ENCODE measurements around the gene FOXG1.

The FOXG1 gene

GRCh38 chr14:28778138-28779117, 11.8 kb downstream of the FOXG1 start:
- H3K27ac ChIP-seq (ENCODE audit: low read depth, low read length), result no peak overlapping the region
- peaks cover 100% of the 10 kb centered on the region for H3K27me3 ChIP-seq (ENCODE audit: control insufficient read depth, insufficient read depth, low read length)
- peaks cover 49% of the 10 kb centered on the region for H3K4me1 ChIP-seq (ENCODE audit: control insufficient read depth, insufficient read depth, low read length)
- H3K4me3 ChIP-seq (ENCODE audit: low read depth, low read length), result 0 out of 2 replicates have a peak overlapping the region, but pooled peaks have one; percentile 23
- H3K9me3 ChIP-seq (ENCODE audit: control insufficient read depth, insufficient read depth, low read length), result no peaks in the 10 kb centered on the region
- no peaks in the 10 kb centered on the region for H3K36me3 ChIP-seq (ENCODE audit: control insufficient read depth, insufficient read depth, low read length)
- no peak overlapping the region for H3K9ac ChIP-seq (ENCODE audit: low read depth, low read length)

GRCh38 chr14:28779456-28779855, 12.9 kb downstream of the FOXG1 start:
- no peaks in the 10 kb centered on the region for H3K9me3 ChIP-seq (ENCODE audit: control insufficient read depth, insufficient read depth, low read length)
- no peaks in the 10 kb centered on the region for H3K36me3 ChIP-seq (ENCODE audit: control insufficient read depth, insufficient read depth, low read length)
- peaks cover 51% of the 10 kb centered on the region for H3K4me1 ChIP-seq (ENCODE audit: control insufficient read depth, insufficient read depth, low read length)
- no peak overlapping the region for H3K9ac ChIP-seq (ENCODE audit: low read depth, low read length)
- peaks cover 100% of the 10 kb centered on the region for H3K27me3 ChIP-seq (ENCODE audit: control insufficient read depth, insufficient read depth, low read length)
- H3K27ac ChIP-seq (ENCODE audit: low read depth, low read length), result no peak overlapping the region
- H3K4me3 ChIP-seq (ENCODE audit: low read depth, low read length), result no peak overlapping the region

GRCh38 chr14:28780843-28781820, 14.5 kb downstream of the FOXG1 start:
- no peaks in the 10 kb centered on the region for H3K36me3 ChIP-seq (ENCODE audit: control insufficient read depth, insufficient read depth, low read length)
- peaks cover 53% of the 10 kb centered on the region for H3K4me1 ChIP-seq (ENCODE audit: control insufficient read depth, insufficient read depth, low read length)
- no peaks in the 10 kb centered on the region for H3K9me3 ChIP-seq (ENCODE audit: control insufficient read depth, insufficient read depth, low read length)
- H3K27ac ChIP-seq (ENCODE audit: low read depth, low read length), result no peak overlapping the region
- no peak overlapping the region for H3K4me3 ChIP-seq (ENCODE audit: low read depth, low read length)
- no peak overlapping the region for H3K9ac ChIP-seq (ENCODE audit: low read depth, low read length)
- peaks cover 100% of the 10 kb centered on the region for H3K27me3 ChIP-seq (ENCODE audit: control insufficient read depth, insufficient read depth, low read length)

GRCh38 chr14:28782301-28782700, 15.7 kb downstream of the FOXG1 start:
- no peaks in the 10 kb centered on the region for H3K9me3 ChIP-seq (ENCODE audit: control insufficient read depth, insufficient read depth, low read length)
- no peak overlapping the region for H3K9ac ChIP-seq (ENCODE audit: low read depth, low read length)
- H3K4me3 ChIP-seq (ENCODE audit: low read depth, low read length), result no peak overlapping the region
- H3K36me3 ChIP-seq (ENCODE audit: control insufficient read depth, insufficient read depth, low read length), result no peaks in the 10 kb centered on the region
- peaks cover 53% of the 10 kb centered on the region for H3K4me1 ChIP-seq (ENCODE audit: control insufficient read depth, insufficient read depth, low read length)
- no peak overlapping the region for H3K27ac ChIP-seq (ENCODE audit: low read depth, low read length)
- peaks cover 97% of the 10 kb centered on the region for H3K27me3 ChIP-seq (ENCODE audit: control insufficient read depth, insufficient read depth, low read length)

- Histone ChIP-seq H3K4me3 (ENCODE audit: low read depth, low read length) (no peak overlapping the region), H3K9ac (ENCODE audit: low read depth, low read length) (no peak overlapping the region), H3K9me3 (ENCODE audit: control insufficient read depth, insufficient read depth, low read length) (no peaks in the 10 kb centered on the region), H3K4me1 (ENCODE audit: control insufficient read depth, insufficient read depth, low read length) (peaks cover 48% of the 10 kb centered on the region), H3K27ac (ENCODE audit: low read depth, low read length) (no peak overlapping the region), H3K27me3 (ENCODE audit: control insufficient read depth, insufficient read depth, low read length) (peaks cover 91% of the 10 kb centered on the region), H3K36me3 (ENCODE audit: control insufficient read depth, insufficient read depth, low read length) (no peaks in the 10 kb centered on the region)
Measured at GRCh38 chr14:28783664-28784063, 17.1 kb downstream of the FOXG1 start.

GRCh38 chr14:28784096-28785048, 17.8 kb downstream of the FOXG1 start:
- Histone ChIP-seq H3K36me3 (ENCODE audit: control insufficient read depth, insufficient read depth, low read length) (no peaks in the 10 kb centered on the region), H3K9me3 (ENCODE audit: control insufficient read depth, insufficient read depth, low read length) (no peaks in the 10 kb centered on the region), H3K27ac (ENCODE audit: low read depth, low read length) (no peak overlapping the region), H3K9ac (ENCODE audit: low read depth, low read length) (no peak overlapping the region), H3K4me3 (ENCODE audit: low read depth, low read length) (peak overlapping the region; percentile 68), H3K27me3 (ENCODE audit: control insufficient read depth, insufficient read depth, low read length) (peaks cover 86% of the 10 kb centered on the region), H3K4me1 (ENCODE audit: control insufficient read depth, insufficient read depth, low read length) (peaks cover 48% of the 10 kb centered on the region)

GRCh38 chr14:28785096-28785952, 18.7 kb downstream of the FOXG1 start:
- H3K9me3 ChIP-seq (ENCODE audit: control insufficient read depth, insufficient read depth, low read length), result no peaks in the 10 kb centered on the region
- peaks cover 81% of the 10 kb centered on the region for H3K27me3 ChIP-seq (ENCODE audit: control insufficient read depth, insufficient read depth, low read length)
- no peaks in the 10 kb centered on the region for H3K36me3 ChIP-seq (ENCODE audit: control insufficient read depth, insufficient read depth, low read length)
- H3K27ac ChIP-seq (ENCODE audit: low read depth, low read length), result no peak overlapping the region
- H3K4me1 ChIP-seq (ENCODE audit: control insufficient read depth, insufficient read depth, low read length), result peaks cover 45% of the 10 kb centered on the region
- peak overlapping the region; percentile 29; the same call in 1 of the 2 replicates for H3K9ac ChIP-seq (ENCODE audit: low read depth, low read length)
- H3K4me3 ChIP-seq (ENCODE audit: low read depth, low read length), result peak overlapping the region; percentile 68

GRCh38 chr14:28807518-28807917, 40.9 kb downstream of the FOXG1 start:
- H3K4me3 ChIP-seq (ENCODE audit: low read depth, low read length), result no peak overlapping the region
- no peak overlapping the region for H3K9ac ChIP-seq (ENCODE audit: low read depth, low read length)
- no peak overlapping the region for H3K27ac ChIP-seq (ENCODE audit: low read depth, low read length)
- H3K9me3 ChIP-seq (ENCODE audit: control insufficient read depth, insufficient read depth, low read length), result no peaks in the 10 kb centered on the region
- peaks cover 6% of the 10 kb centered on the region; the same call in 1 of the 2 replicates for H3K4me1 ChIP-seq (ENCODE audit: control insufficient read depth, insufficient read depth, low read length)
- no peaks in the 10 kb centered on the region for H3K36me3 ChIP-seq (ENCODE audit: control insufficient read depth, insufficient read depth, low read length)
- no peaks in the 10 kb centered on the region for H3K27me3 ChIP-seq (ENCODE audit: control insufficient read depth, insufficient read depth, low read length)

- H3K9me3 ChIP-seq (ENCODE audit: control insufficient read depth, insufficient read depth, low read length), result no peaks in the 10 kb centered on the region
Measured at GRCh38 chr14:28813810-28814209, 47.2 kb downstream of the FOXG1 start.

More at GRCh38 chr14:28813810-28814209, 47.2 kb downstream of the FOXG1 start:
- H3K9ac ChIP-seq (ENCODE audit: low read depth, low read length), result no peak overlapping the region
- no peak overlapping the region for H3K4me3 ChIP-seq (ENCODE audit: low read depth, low read length)
- H3K4me1 ChIP-seq (ENCODE audit: control insufficient read depth, insufficient read depth, low read length), result no peaks in the 10 kb centered on the region
- H3K36me3 ChIP-seq (ENCODE audit: control insufficient read depth, insufficient read depth, low read length), result no peaks in the 10 kb centered on the region
- no peak overlapping the region for H3K27ac ChIP-seq (ENCODE audit: low read depth, low read length)
- H3K27me3 ChIP-seq (ENCODE audit: control insufficient read depth, insufficient read depth, low read length), result no peaks in the 10 kb centered on the region

All from HUES48 (cell line).